ENCODE measurements around the gene DDX39B. TPM values are rescaled to one million over a fixed set of nuclear protein-coding genes. Genes with fewer than 3 reads are reported as not detected.

Gene DDX39B
- total RNA-seq, 1 donor from 2014 or later = 331 TPM

- H3K4me1 Mint-ChIP-seq (ENCODE audit: unreplicated experiment) = peaks cover 8% of the 10 kb centered on the region
- peaks cover 47% of the 10 kb centered on the region for H3K36me3 Mint-ChIP-seq (ENCODE audit: unreplicated experiment)
- TF ChIP-seq CTCF (IDR thresholded peaks at IDR 0.05) = no peak
- no peak for DNase-seq (ENCODE audit: extremely low spot score, unreplicated experiment)
- H3K27ac Mint-ChIP-seq (ENCODE audit: unreplicated experiment) = no peak overlapping the region
- no peaks in the 10 kb centered on the region for H3K9me3 Mint-ChIP-seq (ENCODE audit: unreplicated experiment)
- H3K4me3 Mint-ChIP-seq (ENCODE audit: unreplicated experiment) = no peak overlapping the region
- no peaks in the 10 kb centered on the region for H3K27me3 Mint-ChIP-seq (ENCODE audit: unreplicated experiment)
Measured at GRCh38 chr6:31530659-31531058, 11.1 kb downstream of the DDX39B start.

DNA sequence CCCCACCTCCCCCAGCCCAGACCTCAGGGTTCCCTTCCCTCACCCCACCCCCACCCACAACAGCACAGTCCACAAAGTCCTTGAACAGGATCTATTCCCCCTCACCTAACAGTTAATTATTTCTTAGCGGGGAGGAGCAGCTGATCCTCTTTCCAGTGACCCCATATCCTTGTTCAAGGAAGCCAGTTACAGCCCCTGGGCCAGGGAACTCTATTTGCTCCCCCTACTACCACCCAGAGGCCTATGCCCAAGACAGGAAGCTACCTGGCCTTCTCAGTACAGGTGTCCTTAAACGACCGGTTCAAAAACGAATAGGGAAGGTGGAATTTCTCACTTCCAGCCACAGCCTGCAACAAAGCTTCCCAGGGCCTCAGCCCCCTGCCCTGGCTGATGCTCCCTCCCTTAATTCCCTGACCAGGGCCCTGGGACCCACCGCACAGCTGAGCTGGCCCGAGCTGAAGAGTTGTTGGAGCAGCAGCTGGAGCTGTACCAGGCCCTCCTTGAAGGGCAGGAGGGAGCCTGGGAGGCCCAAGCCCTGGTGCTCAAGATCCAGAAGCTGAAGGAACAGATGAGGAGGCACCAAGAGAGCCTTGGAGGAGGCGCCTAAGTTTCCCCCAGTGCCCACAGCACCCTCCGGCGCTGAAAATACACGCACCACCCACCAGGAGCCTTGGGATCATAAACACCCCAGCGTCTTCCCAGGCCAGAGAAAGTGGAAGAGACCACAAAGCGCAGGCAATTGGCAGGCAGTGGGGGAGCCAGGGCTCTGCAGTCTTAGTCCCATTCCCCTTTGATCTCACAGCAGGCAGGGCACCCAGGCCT lies 12.3 kb downstream of the DDX39B start:
- H3K27ac Mint-ChIP-seq (ENCODE audit: unreplicated experiment) = peak overlapping the region; percentile 44
- no peak overlapping the region for H3K4me3 Mint-ChIP-seq (ENCODE audit: unreplicated experiment)
- peaks cover 36% of the 10 kb centered on the region for H3K36me3 Mint-ChIP-seq (ENCODE audit: unreplicated experiment)

DNA sequence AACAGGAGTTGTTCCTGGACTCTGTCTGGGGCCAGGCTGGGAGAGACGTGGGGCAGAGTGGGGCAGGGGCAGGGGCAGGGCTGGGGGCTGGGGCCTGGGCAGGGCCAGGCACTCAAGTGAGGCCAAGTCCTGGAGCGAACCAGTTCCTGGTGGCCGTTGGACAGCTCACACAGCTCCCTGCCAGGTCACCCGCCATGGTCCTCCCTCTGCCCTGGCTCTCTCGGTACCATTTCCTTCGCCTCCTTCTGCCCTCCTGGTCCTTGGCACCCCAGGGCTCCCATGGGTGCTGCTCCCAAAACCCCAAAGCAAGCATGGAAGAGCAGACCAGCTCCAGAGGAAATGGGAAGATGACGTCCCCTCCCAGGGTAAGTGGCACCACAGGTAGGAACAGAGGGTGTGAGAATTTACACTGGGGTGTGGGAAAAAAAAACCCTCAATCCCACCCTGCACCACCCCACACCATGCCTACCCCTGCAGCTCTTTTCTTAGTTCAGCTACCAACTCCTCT lies 12.9 kb downstream of the DDX39B start, which contains the start of gene MCCD1:
Gene MCCD1 (plus strand): TSS at position 142 of the 508 bp plus-strand sequence. CDS start 53 bp downstream, at position 195.
- Mint-ChIP-seq H3K27ac (ENCODE audit: unreplicated experiment) (peak within 1 kb of the TSS; percentile 44), H3K27me3 (ENCODE audit: unreplicated experiment) (no peaks in the 10 kb centered on the region)
- DNase-seq (ENCODE audit: extremely low spot score, unreplicated experiment) = no peak

More for the DNA sequence above, 12.3 kb downstream of the DDX39B start:
- H3K9me3 Mint-ChIP-seq (ENCODE audit: unreplicated experiment) = no peaks in the 10 kb centered on the region
- H3K4me1 Mint-ChIP-seq (ENCODE audit: unreplicated experiment) = peaks cover 8% of the 10 kb centered on the region
- no peaks in the 10 kb centered on the region for H3K27me3 Mint-ChIP-seq (ENCODE audit: unreplicated experiment)
- no peak for DNase-seq (ENCODE audit: extremely low spot score, unreplicated experiment)
- no peak for TF ChIP-seq CTCF (IDR thresholded peaks at IDR 0.05)

DNA sequence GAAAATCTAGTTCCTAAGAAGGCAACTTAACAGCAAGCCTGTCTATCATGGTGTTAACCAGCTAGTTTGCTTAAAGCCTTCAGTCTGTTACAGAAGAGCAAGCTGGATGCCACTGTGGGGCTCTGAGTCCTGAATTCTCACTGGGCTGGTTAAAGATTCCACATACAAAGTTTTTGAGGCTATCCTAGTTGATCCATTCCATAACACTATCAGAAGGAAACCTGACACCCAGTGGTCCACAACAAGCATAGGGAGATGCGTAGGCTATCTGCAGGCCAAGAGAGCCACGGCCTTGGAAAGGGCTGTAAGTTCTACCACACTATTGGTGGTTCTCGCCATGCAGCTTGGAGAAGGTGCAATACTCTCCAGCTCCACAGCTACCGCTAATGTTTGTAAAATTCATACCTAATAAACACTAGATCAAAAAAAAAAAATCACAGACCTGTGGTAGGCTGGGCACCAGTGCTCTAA lies 13.5 kb downstream of the DDX39B start:
- Mint-ChIP-seq H3K4me1 (ENCODE audit: unreplicated experiment) (peaks cover 8% of the 10 kb centered on the region), H3K27ac (ENCODE audit: unreplicated experiment) (peak overlapping the region; percentile 43), H3K36me3 (ENCODE audit: unreplicated experiment) (peaks cover 26% of the 10 kb centered on the region), H3K4me3 (ENCODE audit: unreplicated experiment) (no peak overlapping the region), H3K9me3 (ENCODE audit: unreplicated experiment) (no peaks in the 10 kb centered on the region), H3K27me3 (ENCODE audit: unreplicated experiment) (no peaks in the 10 kb centered on the region)
- DNase-seq (ENCODE audit: extremely low spot score, unreplicated experiment) = no peak
- no peak for TF ChIP-seq CTCF (IDR thresholded peaks at IDR 0.05)

More for the DNA sequence above, 12.9 kb downstream of the DDX39B start, which contains the start of gene MCCD1:
- Mint-ChIP-seq H3K9me3 (ENCODE audit: unreplicated experiment) (no peaks in the 10 kb centered on the region), H3K4me1 (ENCODE audit: unreplicated experiment) (peaks cover 8% of the 10 kb centered on the region), H3K4me3 (ENCODE audit: unreplicated experiment) (no peak within 1 kb of the TSS), H3K36me3 (ENCODE audit: unreplicated experiment) (peaks cover 30% of the 10 kb centered on the region)
- TF ChIP-seq CTCF (IDR thresholded peaks at IDR 0.05) = no peak

DNA sequence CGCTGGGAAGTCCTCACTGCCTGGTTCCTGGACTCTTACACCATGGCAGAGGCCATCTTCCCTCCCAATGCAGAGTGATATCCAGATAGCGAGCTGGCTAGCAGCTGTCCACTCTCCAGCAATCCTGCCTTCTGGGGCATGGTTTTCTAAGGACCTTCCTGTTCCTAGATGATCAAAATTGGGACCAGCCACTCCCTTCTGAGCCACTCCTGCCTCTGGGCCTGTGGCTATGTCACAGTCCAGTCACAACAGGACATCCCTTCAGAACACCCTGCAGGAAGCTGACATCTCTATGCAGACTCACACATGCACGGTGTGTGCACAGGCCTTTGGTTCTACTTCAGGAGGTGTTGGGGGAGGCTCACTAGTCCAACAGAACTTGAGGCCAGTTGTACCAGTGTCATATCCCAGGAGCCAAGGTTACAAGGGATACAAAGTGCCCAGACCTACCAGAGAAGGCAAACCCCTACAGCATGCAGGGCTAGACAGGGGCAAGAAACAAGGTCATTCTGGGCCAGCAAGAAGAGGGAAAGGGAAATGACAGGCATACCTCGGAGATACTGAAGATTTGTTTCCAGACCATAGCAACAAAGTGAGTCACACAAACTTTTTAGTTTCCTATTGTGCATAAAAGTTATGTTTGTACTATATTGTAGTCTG lies 15.7 kb downstream of the DDX39B start:
- no peak for DNase-seq (ENCODE audit: extremely low spot score, unreplicated experiment)
- Mint-ChIP-seq H3K4me3 (ENCODE audit: unreplicated experiment) (no peak overlapping the region), H3K27me3 (ENCODE audit: unreplicated experiment) (peaks cover 11% of the 10 kb centered on the region), H3K4me1 (ENCODE audit: unreplicated experiment) (peaks cover 8% of the 10 kb centered on the region), H3K36me3 (ENCODE audit: unreplicated experiment) (peaks cover 11% of the 10 kb centered on the region), H3K27ac (ENCODE audit: unreplicated experiment) (peak overlapping the region; percentile 21), H3K9me3 (ENCODE audit: unreplicated experiment) (no peaks in the 10 kb centered on the region)
- no peak for TF ChIP-seq CTCF (IDR thresholded peaks at IDR 0.05)

Data from osteocyte (in vitro differentiated cells).